ENCODE data around the gene RXFP1. TPM values are rescaled to one million over a fixed set of nuclear protein-coding genes. Genes with fewer than 3 reads are reported as not detected.
A peak's percentile ranks its signal among the peaks of the same experiment; 100 is the strongest.

RXFP1 gene
- total and polyA plus RNA-seq, 7 donors, result 0.09 TPM; not detected in 6

DNA sequence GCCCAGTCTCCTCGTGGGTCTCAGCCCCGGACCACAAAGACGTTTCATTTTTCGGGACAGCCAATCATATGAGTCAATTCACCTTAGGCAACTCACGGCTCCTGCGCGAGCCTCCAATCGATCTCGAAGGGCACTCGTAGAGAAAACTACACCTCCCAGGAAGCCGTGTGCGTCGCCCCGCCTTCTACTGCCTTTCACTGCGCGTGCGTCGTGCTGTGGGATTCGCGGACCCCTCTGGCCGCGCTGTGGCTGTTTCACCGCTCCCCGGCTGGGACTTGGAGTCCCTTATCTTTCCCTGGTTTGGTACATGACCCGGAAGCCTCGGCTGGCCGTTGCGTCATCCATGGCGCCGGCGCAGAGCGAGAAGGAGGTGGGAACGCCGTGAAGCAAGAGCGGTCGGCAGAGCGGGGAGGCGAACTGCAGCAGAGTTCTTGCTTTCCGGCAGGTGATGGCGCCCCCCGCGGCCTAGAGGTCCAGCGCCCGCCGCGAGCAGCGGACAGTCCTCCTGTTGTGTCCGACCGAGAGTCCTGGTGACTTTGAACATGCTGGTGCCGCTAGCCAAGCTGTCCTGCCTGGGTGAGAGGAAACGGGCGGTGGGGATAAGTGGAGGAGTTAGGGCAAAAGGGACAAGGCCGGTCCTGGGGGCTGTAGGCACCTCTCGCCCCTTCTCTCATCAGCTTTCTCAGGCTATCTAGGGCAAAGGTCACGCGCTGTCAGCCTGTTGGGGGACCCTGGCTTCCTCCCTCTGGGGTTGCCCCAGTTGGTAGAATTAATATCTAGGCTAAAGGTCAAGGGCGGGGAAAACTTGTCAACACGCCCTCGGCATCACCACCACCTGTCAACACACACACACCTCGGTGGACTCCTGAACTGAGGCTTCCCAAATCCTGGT is 150.5 kb downstream of the RXFP1 start, which contains the start of gene ETFDH:
Gene ETFDH (plus strand): TSS at position 382 of the 892 bp plus-strand sequence. CDS start 161 bp downstream, at position 543.
- Histone ChIP-seq H3K27me3 (no peaks in the 10 kb centered on the region), H3K4me3 (peak within 1 kb of the TSS; percentile 71 to 90 (median 84)), H3K27ac (peak within 1 kb of the TSS; percentile 88 to 99 (median 96)), H3K4me1 (peaks cover 0 to 29% (median 24%) of the 10 kb centered on the region in 4 donors), H3K9me3 (no peaks in the 10 kb centered on the region), H3K36me3 (no peaks in the 10 kb centered on the region)
- WGBS, 2 donors, result 0% methylated on average over 60 of the region's 60 CpGs
- intact Hi-C loops (cut with DNase I), result loop anchor here (5.0 kb wide), 1 partner anchor 95 kb away; the partner anchor contains the start of gene FNIP2
- peak; percentile 100 for DNase-seq
- TF ChIP-seq POLR2A (IDR thresholded peaks at IDR 0.05) (peak; percentile 43 to 70), POLR2AphosphoS5 (IDR thresholded peaks at IDR 0.05) (peak; percentile 77 to 99 (median 90)), EP300 (IDR thresholded peaks at IDR 0.05) (peak in 1 of 4 donors; percentile 82)
- TF ChIP-seq, protein P1, sequence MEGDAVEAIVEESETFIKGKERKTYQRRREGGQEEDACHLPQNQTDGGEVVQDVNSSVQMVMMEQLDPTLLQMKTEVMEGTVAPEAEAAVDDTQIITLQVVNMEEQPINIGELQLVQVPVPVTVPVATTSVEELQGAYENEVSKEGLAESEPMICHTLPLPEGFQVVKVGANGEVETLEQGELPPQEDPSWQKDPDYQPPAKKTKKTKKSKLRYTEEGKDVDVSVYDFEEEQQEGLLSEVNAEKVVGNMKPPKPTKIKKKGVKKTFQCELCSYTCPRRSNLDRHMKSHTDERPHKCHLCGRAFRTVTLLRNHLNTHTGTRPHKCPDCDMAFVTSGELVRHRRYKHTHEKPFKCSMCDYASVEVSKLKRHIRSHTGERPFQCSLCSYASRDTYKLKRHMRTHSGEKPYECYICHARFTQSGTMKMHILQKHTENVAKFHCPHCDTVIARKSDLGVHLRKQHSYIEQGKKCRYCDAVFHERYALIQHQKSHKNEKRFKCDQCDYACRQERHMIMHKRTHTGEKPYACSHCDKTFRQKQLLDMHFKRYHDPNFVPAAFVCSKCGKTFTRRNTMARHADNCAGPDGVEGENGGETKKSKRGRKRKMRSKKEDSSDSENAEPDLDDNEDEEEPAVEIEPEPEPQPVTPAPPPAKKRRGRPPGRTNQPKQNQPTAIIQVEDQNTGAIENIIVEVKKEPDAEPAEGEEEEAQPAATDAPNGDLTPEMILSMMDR (IDR thresholded peaks at IDR 0.05), result peak; percentile 39 to 71 (median 58)

DNA sequence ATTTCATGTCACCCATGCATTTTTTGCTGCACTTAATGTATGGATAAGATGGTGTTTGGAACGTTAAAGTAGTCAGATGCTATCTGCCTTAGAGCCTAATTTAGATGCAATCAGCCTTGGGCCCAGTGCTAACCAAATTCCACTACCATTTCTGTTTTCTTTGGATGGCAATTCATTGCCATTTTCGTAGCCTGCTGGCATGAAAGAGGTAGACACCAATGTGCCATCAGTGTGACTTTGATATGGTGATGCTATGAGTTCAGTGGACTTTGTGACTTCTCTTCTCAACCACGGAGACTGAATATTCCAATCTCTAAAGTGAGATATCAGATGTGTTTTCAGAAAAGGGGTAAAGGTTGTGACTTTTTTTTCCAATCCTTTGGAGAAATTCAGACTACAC is 152.0 kb downstream of the RXFP1 start:
- no peak overlapping the region for H3K27ac ChIP-seq
- no peaks in the 10 kb centered on the region for H3K27me3 ChIP-seq
- no peaks in the 10 kb centered on the region for H3K9me3 ChIP-seq
- no peaks in the 10 kb centered on the region for H3K36me3 ChIP-seq
- 83 to 92% methylated on average over 3 of the region's 3 CpGs for WGBS, 2 donors
- no peak overlapping the region for H3K4me3 ChIP-seq
- TF ChIP-seq POLR2A (IDR thresholded peaks at IDR 0.05), result no peak
- no peak for TF ChIP-seq POLR2AphosphoS5 (IDR thresholded peaks at IDR 0.05)
- TF ChIP-seq, protein P1 (IDR thresholded peaks at IDR 0.05), result no peak
- no peak for TF ChIP-seq EP300 (IDR thresholded peaks at IDR 0.05)
- peaks cover 0 to 29% (median 24%) of the 10 kb centered on the region in 4 donors for H3K4me1 ChIP-seq
- intact Hi-C loops (cut with DNase I), result loop anchor here (5.0 kb wide), 1 partner anchor 94 kb away; the partner anchor contains the start of gene FNIP2
- no peak for DNase-seq

DNA sequence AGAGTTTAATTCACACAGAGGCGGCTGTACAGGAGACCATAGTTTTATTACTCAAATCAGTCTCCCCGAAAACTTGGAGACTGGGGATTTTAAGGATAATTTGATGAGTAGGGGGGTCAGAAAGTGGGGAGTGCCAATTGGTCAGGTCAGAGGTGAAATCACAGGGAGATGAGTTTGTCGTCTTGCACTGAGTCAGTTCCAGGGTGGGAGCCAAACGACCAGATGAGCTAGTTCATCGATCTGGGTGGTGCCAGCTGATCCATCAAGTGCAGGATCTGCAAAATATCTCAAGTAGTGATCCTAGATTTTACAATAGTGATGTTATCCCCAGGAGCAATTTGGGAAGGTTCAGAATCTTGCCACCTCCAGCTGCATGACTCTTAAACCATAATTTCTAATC is 154.4 kb downstream of the RXFP1 start:
- Histone ChIP-seq H3K27me3 (no peaks in the 10 kb centered on the region), H3K27ac (no peak overlapping the region), H3K4me3 (no peak overlapping the region), H3K4me1 (peaks cover 0 to 18% (median 15%) of the 10 kb centered on the region in 4 donors), H3K36me3 (peaks cover 0 to 6% (median 0%) of the 10 kb centered on the region in 4 donors), H3K9me3 (no peaks in the 10 kb centered on the region)
- 91 to 92% methylated on average over 5 of the region's 5 CpGs for WGBS, 2 donors
- no peak for DNase-seq
- intact Hi-C loops (cut with DNase I), result no loop called here
- TF ChIP-seq POLR2A (IDR thresholded peaks at IDR 0.05) (no peak), POLR2AphosphoS5 (IDR thresholded peaks at IDR 0.05) (no peak), EP300 (IDR thresholded peaks at IDR 0.05) (no peak)
- TF ChIP-seq, protein P1 (IDR thresholded peaks at IDR 0.05), result no peak

DNA sequence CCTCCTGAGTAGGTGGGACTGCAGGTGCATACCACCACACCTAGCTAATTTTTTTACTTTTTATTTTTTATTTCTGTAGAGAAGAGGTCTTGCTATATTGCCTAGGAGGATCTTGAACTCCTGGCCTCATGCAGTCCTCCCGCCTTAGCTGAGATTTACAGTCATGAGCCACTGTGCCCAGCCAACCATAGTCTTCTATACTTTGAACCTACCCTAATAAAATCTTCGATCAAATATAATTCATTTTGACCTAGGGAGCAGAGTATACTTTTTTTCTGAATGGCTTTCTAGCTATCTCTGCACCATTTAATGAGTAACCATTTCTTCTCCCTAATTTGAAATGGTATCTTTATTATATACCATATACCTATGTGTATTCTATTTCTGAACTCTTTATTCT is 157.1 kb downstream of the RXFP1 start:
- Histone ChIP-seq H3K36me3 (peaks cover 0 to 32% (median 0%) of the 10 kb centered on the region in 4 donors), H3K27me3 (no peaks in the 10 kb centered on the region), H3K9me3 (no peaks in the 10 kb centered on the region), H3K4me3 (no peak overlapping the region), H3K27ac (no peak overlapping the region), H3K4me1 (peaks cover 0 to 7% (median 4%) of the 10 kb centered on the region in 4 donors)
- intact Hi-C loops (cut with DNase I), result no loop called here
- 39 to 79% methylated on average over 2 of the region's 2 CpGs for WGBS, 2 donors
- DNase-seq, result no peak
- TF ChIP-seq EP300 (IDR thresholded peaks at IDR 0.05), result no peak
- TF ChIP-seq POLR2AphosphoS5 (IDR thresholded peaks at IDR 0.05), result no peak
- TF ChIP-seq, protein P1 (IDR thresholded peaks at IDR 0.05), result no peak
- TF ChIP-seq POLR2A (IDR thresholded peaks at IDR 0.05), result no peak
